ENCODE measurements around the gene ETV5.

ETV5 gene

DNA sequence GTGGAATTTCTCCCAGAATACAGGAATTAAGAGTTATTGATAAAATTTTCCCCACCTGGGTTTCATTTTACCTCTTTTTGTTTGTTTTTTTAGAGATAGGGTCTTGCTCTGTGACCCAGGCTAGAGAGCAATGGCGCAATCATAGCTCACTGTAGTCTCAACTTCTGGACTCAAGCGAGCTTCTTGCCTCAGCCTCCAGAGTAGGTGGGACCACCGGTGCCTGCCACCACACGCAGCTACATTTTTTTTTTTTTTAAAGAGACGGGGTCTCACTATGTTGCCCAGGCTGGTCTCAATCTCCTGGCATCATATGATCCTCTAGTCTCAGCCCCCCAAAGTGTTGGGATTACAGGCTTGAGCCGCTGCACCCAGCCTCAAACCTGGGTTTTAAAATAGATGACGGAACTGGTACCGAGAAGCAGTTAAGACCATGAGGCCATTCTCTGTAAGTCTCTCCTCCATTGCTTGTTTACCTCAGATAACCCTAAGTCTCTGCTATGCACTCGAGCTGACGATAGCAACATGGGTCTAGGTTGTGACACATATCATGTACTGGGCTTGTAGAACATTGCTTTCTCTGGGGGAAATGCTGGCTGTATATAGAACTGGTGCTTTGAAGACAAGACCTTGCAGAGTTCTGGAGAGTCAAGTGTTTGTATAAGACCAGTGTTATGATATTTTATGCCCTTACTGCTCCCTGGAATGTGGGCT lies 16.4 kb downstream of the ETV5 start:
- H3K27me3 ChIP-seq (ENCODE audit: control insufficient read depth, insufficient read depth, low read length), result peaks cover 29% of the 10 kb centered on the region
- peaks cover 26% of the 10 kb centered on the region for H3K4me1 ChIP-seq (ENCODE audit: control insufficient read depth, insufficient read depth, low read length)
- H3K36me3 ChIP-seq (ENCODE audit: control insufficient read depth, insufficient read depth, low read length), result no peaks in the 10 kb centered on the region
- H3K9ac ChIP-seq (ENCODE audit: low read depth, low read length), result no peak overlapping the region
- no peak overlapping the region for H3K4me3 ChIP-seq (ENCODE audit: low read depth, low read length)
- no peaks in the 10 kb centered on the region for H3K9me3 ChIP-seq (ENCODE audit: control insufficient read depth, insufficient read depth, low read length)

DNA sequence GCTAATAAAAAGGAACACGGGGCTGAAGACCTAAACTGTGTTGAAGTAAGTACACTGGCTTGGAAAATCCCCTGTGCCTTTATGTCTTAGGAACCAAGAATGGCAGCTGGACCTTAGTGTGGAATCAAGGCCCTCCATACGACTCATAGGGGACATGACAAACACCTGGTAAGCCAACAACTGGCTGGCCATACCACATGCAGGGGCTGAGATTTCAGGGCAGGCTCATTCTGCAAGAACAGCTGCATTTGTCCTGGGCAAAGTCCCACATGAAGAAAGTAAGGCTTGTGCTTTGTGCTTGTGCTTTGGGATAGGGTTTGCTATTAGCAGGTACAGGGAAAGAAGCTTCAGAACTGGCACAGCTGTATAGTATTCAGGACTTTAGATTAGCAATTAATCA lies 18.0 kb downstream of the ETV5 start:
- no peak overlapping the region for H3K9ac ChIP-seq (ENCODE audit: low read depth, low read length)
- H3K4me3 ChIP-seq (ENCODE audit: low read depth, low read length), result no peak overlapping the region
- H3K36me3 ChIP-seq (ENCODE audit: control insufficient read depth, insufficient read depth, low read length), result no peaks in the 10 kb centered on the region
- H3K27me3 ChIP-seq (ENCODE audit: control insufficient read depth, insufficient read depth, low read length), result peaks cover 16% of the 10 kb centered on the region
- H3K9me3 ChIP-seq (ENCODE audit: control insufficient read depth, insufficient read depth, low read length), result no peaks in the 10 kb centered on the region
- peaks cover 13% of the 10 kb centered on the region for H3K4me1 ChIP-seq (ENCODE audit: control insufficient read depth, insufficient read depth, low read length)

DNA sequence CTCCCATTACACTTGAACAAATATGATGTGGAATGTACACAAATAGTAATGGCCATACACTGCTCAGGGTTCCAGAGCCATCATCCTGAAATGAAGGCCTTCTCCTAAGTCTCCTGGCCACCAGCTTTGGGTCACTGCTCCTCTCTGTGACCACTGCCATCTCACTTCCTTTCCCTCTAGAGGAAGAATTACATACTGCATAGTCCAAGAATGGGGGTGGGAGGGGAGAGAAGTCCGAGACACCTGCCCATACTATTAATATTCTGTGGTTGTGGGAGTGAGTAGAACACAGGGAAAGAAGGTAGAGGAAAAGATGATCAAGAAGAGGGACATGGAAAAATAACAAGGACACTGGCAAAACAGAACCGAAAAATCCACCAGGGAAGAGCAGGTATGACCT lies 20.6 kb downstream of the ETV5 start:
- H3K9me3 ChIP-seq (ENCODE audit: control insufficient read depth, insufficient read depth, low read length), result no peaks in the 10 kb centered on the region
- H3K4me3 ChIP-seq (ENCODE audit: low read depth, low read length), result no peak overlapping the region
- H3K4me1 ChIP-seq (ENCODE audit: control insufficient read depth, insufficient read depth, low read length), result peaks cover 8% of the 10 kb centered on the region
- H3K9ac ChIP-seq (ENCODE audit: low read depth, low read length), result no peak overlapping the region
- H3K36me3 ChIP-seq (ENCODE audit: control insufficient read depth, insufficient read depth, low read length), result no peaks in the 10 kb centered on the region
- no peaks in the 10 kb centered on the region for H3K27me3 ChIP-seq (ENCODE audit: control insufficient read depth, insufficient read depth, low read length)

DNA sequence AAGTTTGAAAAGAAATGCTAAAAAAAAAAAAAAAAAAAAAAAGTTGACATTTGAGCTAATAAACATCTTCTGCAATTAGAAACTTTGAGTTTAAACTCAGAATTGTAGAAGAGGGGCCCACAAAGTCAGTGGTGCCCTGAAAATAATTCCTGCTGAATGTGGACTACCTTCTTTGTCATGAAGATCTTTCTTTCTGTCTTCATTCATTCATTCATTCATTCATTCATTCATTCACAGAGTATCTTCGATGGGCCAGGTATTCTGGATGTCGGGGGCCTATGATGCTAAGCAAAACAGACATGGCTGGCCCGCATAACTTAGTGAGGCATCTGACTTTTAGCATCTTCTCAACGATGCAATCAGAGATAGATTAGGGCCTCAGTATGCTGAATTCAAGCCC lies 24.6 kb downstream of the ETV5 start:
- no peak overlapping the region for H3K9ac ChIP-seq (ENCODE audit: low read depth, low read length)
- peaks cover 25% of the 10 kb centered on the region for H3K4me1 ChIP-seq (ENCODE audit: control insufficient read depth, insufficient read depth, low read length)
- no peak overlapping the region for H3K4me3 ChIP-seq (ENCODE audit: low read depth, low read length)
- no peaks in the 10 kb centered on the region for H3K9me3 ChIP-seq (ENCODE audit: control insufficient read depth, insufficient read depth, low read length)
- H3K27me3 ChIP-seq (ENCODE audit: control insufficient read depth, insufficient read depth, low read length), result no peaks in the 10 kb centered on the region
- no peaks in the 10 kb centered on the region for H3K36me3 ChIP-seq (ENCODE audit: control insufficient read depth, insufficient read depth, low read length)

DNA sequence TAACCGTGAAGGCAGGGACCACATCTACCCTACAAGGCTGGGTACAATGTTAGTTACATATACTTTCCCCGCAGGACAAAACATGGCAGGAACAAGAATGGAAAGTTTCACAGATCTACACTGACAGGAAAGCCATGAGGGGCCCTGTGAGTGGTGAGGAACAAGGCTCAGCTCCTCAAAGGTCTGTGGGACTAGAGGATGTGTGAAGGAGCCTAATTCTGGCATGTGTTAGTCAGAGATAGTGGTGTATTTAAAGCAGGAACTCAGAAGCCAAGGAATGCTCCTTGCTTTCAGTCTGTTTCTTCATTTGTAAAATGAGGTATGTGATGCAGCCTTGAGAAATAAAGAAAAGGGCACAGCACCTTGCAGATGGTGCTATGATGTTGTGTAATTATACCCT lies 25.1 kb downstream of the ETV5 start:
- Histone ChIP-seq H3K36me3 (ENCODE audit: control insufficient read depth, insufficient read depth, low read length) (no peaks in the 10 kb centered on the region), H3K27me3 (ENCODE audit: control insufficient read depth, insufficient read depth, low read length) (no peaks in the 10 kb centered on the region), H3K9ac (ENCODE audit: low read depth, low read length) (no peak overlapping the region), H3K4me1 (ENCODE audit: control insufficient read depth, insufficient read depth, low read length) (peaks cover 27% of the 10 kb centered on the region), H3K9me3 (ENCODE audit: control insufficient read depth, insufficient read depth, low read length) (no peaks in the 10 kb centered on the region), H3K4me3 (ENCODE audit: low read depth, low read length) (no peak overlapping the region)

DNA sequence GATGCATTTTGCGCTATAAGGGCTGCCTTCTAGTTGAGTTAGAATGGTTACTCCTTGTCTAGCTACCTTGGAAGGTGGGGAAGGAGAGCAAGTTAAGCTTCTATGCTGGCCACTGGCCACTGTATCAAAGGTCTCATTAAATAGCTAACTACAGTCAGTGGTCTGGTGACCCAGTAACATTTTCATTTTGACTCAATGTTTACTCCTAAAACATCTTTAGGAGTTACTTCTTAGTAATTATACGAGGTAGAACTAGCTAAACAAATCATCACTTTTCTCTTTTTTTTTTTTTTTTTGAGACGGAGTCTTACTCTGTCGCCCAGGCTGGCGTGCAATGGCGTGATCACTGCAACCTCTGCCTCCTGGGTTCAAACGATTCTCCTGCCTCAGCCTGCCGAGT lies 26.7 kb downstream of the ETV5 start:
- Histone ChIP-seq H3K4me1 (ENCODE audit: control insufficient read depth, insufficient read depth, low read length) (peaks cover 27% of the 10 kb centered on the region), H3K4me3 (ENCODE audit: low read depth, low read length) (no peak overlapping the region), H3K9me3 (ENCODE audit: control insufficient read depth, insufficient read depth, low read length) (no peaks in the 10 kb centered on the region), H3K36me3 (ENCODE audit: control insufficient read depth, insufficient read depth, low read length) (no peaks in the 10 kb centered on the region), H3K27me3 (ENCODE audit: control insufficient read depth, insufficient read depth, low read length) (no peaks in the 10 kb centered on the region), H3K9ac (ENCODE audit: low read depth, low read length) (no peak overlapping the region)

DNA sequence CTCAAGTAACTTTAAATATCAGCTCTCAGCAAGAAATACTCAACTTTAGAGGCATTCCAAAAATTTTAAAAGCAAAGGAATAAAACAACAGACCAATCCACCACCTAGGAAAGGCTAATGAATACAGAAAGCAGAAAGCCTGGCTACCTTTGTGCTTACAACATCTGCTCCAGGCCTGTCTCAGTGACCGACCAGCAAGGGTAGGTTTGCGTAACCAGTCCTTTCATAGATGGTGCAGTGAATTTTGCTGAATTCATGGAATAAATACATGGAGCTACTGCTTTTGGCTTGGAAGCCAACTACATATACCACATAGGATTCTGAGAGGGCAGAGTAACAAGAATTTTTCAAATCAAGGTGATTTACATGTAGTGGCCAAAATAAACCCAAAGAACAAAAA lies 27.2 kb downstream of the ETV5 start:
- Histone ChIP-seq H3K9me3 (ENCODE audit: control insufficient read depth, insufficient read depth, low read length) (no peaks in the 10 kb centered on the region), H3K9ac (ENCODE audit: low read depth, low read length) (no peak overlapping the region), H3K27me3 (ENCODE audit: control insufficient read depth, insufficient read depth, low read length) (no peaks in the 10 kb centered on the region), H3K4me1 (ENCODE audit: control insufficient read depth, insufficient read depth, low read length) (peaks cover 27% of the 10 kb centered on the region), H3K4me3 (ENCODE audit: low read depth, low read length) (no peak overlapping the region), H3K36me3 (ENCODE audit: control insufficient read depth, insufficient read depth, low read length) (no peaks in the 10 kb centered on the region)

DNA sequence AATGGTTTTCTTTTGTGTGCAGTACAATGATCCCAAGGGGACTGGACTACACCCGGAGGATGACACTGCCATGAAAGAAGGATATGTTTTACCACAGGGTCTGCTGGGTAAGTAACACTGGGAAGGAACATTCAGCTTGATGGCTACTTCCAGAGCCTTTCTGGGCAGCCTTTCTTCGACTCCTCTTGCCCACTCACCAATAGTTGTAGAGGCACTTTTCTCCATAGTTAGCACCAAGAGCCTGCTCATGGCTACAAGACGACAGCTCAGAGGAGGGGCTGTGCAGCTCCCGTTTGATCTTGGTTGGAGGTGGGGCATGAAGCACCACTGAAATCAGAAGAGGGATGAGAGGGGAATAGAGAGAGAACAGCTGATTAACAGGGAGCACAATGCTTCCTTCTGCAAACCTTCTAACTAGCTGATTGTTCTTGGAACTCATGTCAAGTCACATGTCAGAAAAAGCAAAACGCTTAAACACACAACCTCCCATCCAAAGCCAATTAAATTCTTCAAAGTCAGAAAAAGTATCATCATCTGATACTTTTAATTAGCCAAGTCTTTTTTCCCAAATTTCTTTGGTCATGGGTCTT lies 27.9 kb downstream of the ETV5 start:
- Histone ChIP-seq H3K36me3 (ENCODE audit: control insufficient read depth, insufficient read depth, low read length) (no peaks in the 10 kb centered on the region), H3K4me3 (ENCODE audit: low read depth, low read length) (no peak overlapping the region), H3K4me1 (ENCODE audit: control insufficient read depth, insufficient read depth, low read length) (peaks cover 27% of the 10 kb centered on the region), H3K27me3 (ENCODE audit: control insufficient read depth, insufficient read depth, low read length) (no peaks in the 10 kb centered on the region), H3K9me3 (ENCODE audit: control insufficient read depth, insufficient read depth, low read length) (no peaks in the 10 kb centered on the region), H3K9ac (ENCODE audit: low read depth, low read length) (no peak overlapping the region)

DNA sequence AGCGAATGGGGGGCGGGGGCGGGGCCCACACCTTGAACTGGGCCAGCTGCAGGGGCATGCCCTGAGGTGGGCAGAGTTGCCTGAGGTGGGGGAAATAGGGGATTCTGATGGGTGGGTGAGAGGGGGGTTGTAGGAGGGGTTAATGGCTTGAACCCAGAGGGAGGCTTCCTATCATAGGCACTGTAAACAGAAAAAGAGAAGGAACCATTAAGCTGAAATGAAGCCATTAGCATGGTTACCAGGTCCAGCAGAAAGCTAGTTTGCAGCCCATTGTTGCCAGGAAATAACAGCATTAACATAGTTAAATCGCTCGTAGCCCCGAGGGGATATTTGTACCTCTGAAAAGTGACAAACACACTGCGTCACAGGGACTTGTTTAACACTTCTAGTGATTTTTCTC lies 29.0 kb downstream of the ETV5 start:
- no peaks in the 10 kb centered on the region for H3K27me3 ChIP-seq (ENCODE audit: control insufficient read depth, insufficient read depth, low read length)
- no peaks in the 10 kb centered on the region for H3K9me3 ChIP-seq (ENCODE audit: control insufficient read depth, insufficient read depth, low read length)
- H3K36me3 ChIP-seq (ENCODE audit: control insufficient read depth, insufficient read depth, low read length), result no peaks in the 10 kb centered on the region
- no peak overlapping the region for H3K9ac ChIP-seq (ENCODE audit: low read depth, low read length)
- peak overlapping the region; percentile 3 for H3K4me3 ChIP-seq (ENCODE audit: low read depth, low read length)
- H3K4me1 ChIP-seq (ENCODE audit: control insufficient read depth, insufficient read depth, low read length), result peaks cover 27% of the 10 kb centered on the region

DNA sequence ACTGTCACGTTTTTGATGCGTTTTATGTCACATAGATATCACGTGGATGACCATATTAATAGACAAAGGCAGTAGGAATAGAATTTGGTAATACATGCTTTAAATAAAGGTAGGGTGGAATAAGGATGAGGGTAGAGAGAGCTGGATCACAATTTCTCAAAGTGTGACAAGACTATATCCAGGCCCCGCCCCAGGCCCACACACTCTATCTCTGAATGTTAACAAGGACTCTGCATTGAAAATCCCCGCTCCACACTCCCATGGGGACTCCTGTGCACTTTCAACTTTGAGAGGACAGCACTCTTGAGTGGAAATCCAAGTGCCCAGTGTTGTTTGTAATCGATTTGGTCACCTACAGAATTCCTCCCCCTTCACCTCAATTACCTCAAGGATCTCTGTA lies 31.4 kb downstream of the ETV5 start:
- H3K4me1 ChIP-seq (ENCODE audit: control insufficient read depth, insufficient read depth, low read length), result peaks cover 25% of the 10 kb centered on the region
- H3K27me3 ChIP-seq (ENCODE audit: control insufficient read depth, insufficient read depth, low read length), result no peaks in the 10 kb centered on the region
- no peak overlapping the region for H3K9ac ChIP-seq (ENCODE audit: low read depth, low read length)
- no peaks in the 10 kb centered on the region for H3K36me3 ChIP-seq (ENCODE audit: control insufficient read depth, insufficient read depth, low read length)
- H3K4me3 ChIP-seq (ENCODE audit: low read depth, low read length), result no peak overlapping the region
- H3K9me3 ChIP-seq (ENCODE audit: control insufficient read depth, insufficient read depth, low read length), result no peaks in the 10 kb centered on the region

DNA sequence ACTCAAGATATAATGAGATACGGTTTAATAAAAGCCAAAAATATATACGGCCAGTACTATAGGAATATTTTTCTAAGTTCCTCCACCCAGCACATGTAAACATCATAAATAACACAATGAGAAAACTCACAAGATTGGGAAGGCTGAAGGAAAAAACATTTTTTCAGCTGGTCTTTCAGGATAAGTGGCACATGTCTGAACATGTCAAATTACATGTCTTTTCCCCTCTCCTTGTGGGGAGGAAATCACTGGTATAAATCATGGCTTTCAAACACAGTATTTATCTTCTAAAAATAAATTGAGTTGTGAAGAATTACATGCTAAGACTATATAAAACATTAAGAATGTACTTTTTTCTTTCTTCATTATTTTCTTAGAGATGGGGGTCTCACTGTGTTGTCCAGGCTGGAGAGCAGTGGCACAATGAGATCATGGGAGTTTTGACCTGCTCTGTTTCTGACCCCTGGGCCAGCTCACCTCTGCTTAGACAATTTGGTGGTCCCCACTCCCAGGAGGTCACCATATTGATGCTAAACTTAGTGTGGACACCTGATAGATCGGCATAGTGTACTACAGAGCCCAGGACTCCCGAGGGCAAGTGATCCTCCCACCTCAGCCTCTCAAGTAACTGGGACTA lies 32.8 kb downstream of the ETV5 start:
- Histone ChIP-seq H3K36me3 (ENCODE audit: control insufficient read depth, insufficient read depth, low read length) (no peaks in the 10 kb centered on the region), H3K4me1 (ENCODE audit: control insufficient read depth, insufficient read depth, low read length) (peaks cover 14% of the 10 kb centered on the region), H3K9ac (ENCODE audit: low read depth, low read length) (no peak overlapping the region), H3K27me3 (ENCODE audit: control insufficient read depth, insufficient read depth, low read length) (no peaks in the 10 kb centered on the region), H3K4me3 (ENCODE audit: low read depth, low read length) (no peak overlapping the region), H3K9me3 (ENCODE audit: control insufficient read depth, insufficient read depth, low read length) (no peaks in the 10 kb centered on the region)

DNA sequence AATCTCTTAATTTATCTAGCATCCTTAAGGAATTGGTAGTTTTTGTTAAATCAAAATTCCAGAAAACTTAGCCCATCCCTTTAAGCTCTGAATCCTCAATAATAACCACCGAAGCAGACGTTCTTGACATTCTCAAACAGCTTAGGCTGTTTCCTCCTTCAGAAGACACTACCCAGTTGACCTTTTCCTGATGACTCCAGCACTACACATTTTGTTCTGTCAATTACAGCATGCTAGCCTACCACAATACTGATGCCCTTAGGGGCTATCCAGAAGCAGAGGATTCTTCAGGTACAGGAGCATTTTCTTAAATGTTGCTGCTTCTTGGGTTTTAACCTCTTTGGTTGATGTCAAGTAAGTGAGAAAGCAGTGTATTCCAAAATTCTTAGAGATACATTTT lies 33.4 kb downstream of the ETV5 start:
- no peaks in the 10 kb centered on the region for H3K36me3 ChIP-seq (ENCODE audit: control insufficient read depth, insufficient read depth, low read length)
- H3K27me3 ChIP-seq (ENCODE audit: control insufficient read depth, insufficient read depth, low read length), result no peaks in the 10 kb centered on the region
- no peaks in the 10 kb centered on the region for H3K9me3 ChIP-seq (ENCODE audit: control insufficient read depth, insufficient read depth, low read length)
- no peak overlapping the region for H3K4me3 ChIP-seq (ENCODE audit: low read depth, low read length)
- H3K4me1 ChIP-seq (ENCODE audit: control insufficient read depth, insufficient read depth, low read length), result peaks cover 9% of the 10 kb centered on the region
- H3K9ac ChIP-seq (ENCODE audit: low read depth, low read length), result no peak overlapping the region

Measured in iPS-15b (cell line).